ENCODE measurements around the gene GRIN1.

DNA sequence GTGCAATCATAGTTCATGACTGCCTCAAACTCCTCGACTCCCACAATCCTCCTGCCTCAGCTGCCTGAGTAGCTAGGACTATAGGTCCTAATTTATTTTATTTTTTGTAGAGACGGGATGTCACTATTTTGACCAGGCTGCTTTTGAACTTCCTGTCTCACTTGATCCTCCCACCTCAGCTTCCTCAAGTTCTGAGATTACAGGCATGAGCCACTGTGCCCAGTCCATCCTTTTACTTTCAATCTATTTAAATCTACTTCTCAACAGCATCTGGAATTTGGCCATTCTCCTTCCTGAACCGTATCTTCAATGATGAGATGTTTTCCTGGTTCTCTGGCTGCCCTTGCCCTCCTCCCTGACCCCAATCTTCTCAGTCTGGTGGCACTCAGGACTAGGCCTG lies 12.2 kb upstream of the GRIN1 start:
- TF ChIP-seq POLR2A (IDR thresholded peaks at IDR 0.05; ENCODE audit: low read length) (no peak), GATA1 (IDR thresholded peaks at IDR 0.05; ENCODE audit: low read depth, low read length) (no peak)
